Activated CD4-positive, alpha-beta T cell treated with anti-CD3 and anti-CD28 coated beads, Interleukin-10, Interleukin-2, amounts not matched to agents 100 ng/mL and 50 ng/mL, durations not matched to agents 16 hours and 8 hours (primary cell): ENCODE results near the gene DOCK2.

Experiments used
- DNase-seq: peaks from one replicate; pipeline ENCODE4 v3.0.0-alpha.2; 2020

The DOCK2 gene

GRCh38 chr5:169832845-169833244, 195.8 kb downstream of the DOCK2 start:
- DNase-seq, result no peak

DNA sequence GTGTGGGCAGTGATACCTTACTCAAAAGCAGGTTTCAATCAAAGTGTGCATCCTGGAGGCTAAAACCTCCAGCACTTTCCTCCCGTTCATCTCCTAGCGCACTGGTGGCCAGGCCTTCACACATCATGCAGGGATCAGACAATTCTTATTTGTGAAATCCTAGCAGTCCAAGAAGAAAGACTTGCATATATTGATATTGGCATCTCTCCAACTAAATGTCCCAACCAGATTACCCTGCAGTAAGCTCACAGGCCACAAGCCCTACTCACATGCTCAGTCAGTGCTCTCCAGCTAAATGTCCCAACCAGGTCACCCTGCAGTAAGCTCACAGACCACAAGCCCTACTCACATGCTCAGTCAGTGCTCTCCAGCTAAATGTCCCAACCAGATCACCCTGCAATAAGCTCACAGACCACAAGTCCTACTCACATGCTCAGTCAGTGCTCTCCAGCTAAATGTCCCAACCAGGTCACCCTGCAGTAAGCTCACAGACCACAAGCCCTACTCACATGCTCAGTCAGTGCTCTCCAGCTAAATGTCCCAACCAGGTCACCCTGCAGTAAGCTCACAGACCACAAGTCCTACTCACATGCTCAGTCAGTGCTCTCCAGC, 196.7 kb downstream of the DOCK2 start:
- DNase-seq, result peak; percentile 39

DNA sequence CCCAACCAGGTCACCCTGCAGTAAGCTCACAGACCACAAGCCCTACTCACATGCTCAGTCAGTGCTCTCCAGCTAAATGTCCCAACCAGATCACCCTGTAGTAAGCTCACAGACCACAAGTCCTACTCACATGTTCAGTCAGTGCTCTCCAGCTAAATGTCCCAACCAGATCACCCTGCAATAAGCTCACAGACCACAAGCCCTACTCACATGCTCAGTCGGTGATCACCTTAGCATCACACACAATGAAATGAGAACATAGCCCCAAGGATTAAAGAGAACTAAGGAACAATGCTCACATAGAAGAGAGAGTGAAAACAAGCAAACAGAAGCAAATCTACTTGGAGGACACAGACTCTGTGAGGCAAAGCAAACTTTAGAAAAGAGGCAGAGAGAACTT, 197.5 kb downstream of the DOCK2 start:
- DNase-seq, result peak; percentile 44

GRCh38 chr5:169836835-169837536, 199.9 kb downstream of the DOCK2 start:
- DNase-seq, result no peak

- DNase-seq, result no peak
These were observed 200.6 kb downstream of the DOCK2 start for GRCh38 chr5:169837686-169838085.

DNA sequence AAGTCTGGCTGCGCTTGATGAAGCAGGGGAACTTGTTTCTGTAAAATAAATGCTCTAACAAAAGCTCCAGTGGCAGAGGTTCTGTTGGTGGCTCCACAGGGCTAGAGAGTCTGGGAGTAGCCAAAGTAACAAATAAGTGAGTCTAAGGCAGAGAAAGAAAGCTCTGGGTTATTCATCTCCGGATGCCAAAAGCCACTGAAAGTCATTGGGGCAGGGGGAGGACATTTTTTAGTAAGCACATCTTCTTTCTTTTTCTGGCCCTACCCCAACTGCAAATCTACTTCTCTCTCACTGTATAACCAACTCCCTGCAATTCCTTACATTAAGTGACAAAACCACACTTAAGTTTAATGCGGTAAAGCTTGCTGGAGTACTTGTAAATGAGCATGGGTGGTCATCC, 201.6 kb downstream of the DOCK2 start:
- DNase-seq, result peak; percentile 65

- DNase-seq, result no peak
These were observed 203.3 kb downstream of the DOCK2 start for GRCh38 chr5:169840405-169840804.

GRCh38 chr5:169842699-169843098, 205.6 kb downstream of the DOCK2 start:
- DNase-seq, result no peak

- no peak for DNase-seq
These were observed 210.4 kb downstream of the DOCK2 start for GRCh38 chr5:169847519-169847918.

- DNase-seq, result no peak
These were observed 211.2 kb downstream of the DOCK2 start for GRCh38 chr5:169848271-169848670.

GRCh38 chr5:169848792-169849191, 211.7 kb downstream of the DOCK2 start:
- no peak for DNase-seq

GRCh38 chr5:169850409-169850808, 213.3 kb downstream of the DOCK2 start:
- no peak for DNase-seq

DNA sequence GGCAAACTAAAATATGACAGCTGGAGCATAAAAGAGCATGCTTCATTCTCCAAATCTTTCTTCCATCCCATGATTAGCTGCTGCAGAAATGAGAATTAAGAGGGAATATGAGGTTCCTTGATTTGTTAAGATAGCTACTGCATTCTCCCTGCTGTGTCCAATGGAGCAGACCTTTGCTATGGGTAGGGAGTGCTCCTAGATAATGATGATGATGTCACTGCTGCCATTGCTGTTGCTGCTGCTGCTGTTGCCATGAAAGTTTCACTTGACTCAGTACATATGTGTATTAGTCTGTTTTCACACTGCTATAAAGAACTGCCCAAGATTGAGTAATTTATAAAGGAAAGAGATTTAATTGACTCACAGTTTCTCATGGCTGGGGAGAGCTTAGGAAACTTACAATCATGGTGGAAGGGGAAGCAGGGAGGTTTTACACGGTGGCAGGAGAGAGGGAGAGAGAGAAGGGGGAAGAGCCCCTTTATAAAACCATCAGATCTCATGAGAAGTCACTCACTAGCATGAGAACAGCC, 214.3 kb downstream of the DOCK2 start:
- DNase-seq, result no peak

GRCh38 chr5:169856571-169856970, 219.5 kb downstream of the DOCK2 start:
- DNase-seq, result peak; percentile 69

- DNase-seq, result peak; percentile 35
These were observed 223.5 kb downstream of the DOCK2 start for GRCh38 chr5:169860585-169860984.

DNA sequence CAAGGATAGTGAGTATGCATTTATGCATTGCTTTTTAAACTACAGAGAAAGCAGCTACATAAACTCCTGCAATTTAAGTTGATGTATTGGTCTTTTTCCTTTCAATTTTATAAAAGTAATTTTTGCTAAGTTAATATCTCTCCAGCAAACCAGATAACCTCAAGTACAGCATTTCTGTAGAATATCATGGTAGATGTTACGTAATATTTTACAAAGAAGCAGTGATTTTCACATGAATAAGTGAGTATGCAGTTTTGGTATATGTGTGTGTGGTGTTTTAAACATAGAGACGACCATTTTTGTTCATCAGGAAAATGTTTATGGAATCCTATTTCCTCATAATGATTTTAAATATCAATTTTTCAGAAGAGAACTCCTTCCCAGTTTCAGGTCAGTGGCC, 224.4 kb downstream of the DOCK2 start:
- no peak for DNase-seq

GRCh38 chr5:169861934-169862333, 224.9 kb downstream of the DOCK2 start:
- DNase-seq, result no peak

DNA sequence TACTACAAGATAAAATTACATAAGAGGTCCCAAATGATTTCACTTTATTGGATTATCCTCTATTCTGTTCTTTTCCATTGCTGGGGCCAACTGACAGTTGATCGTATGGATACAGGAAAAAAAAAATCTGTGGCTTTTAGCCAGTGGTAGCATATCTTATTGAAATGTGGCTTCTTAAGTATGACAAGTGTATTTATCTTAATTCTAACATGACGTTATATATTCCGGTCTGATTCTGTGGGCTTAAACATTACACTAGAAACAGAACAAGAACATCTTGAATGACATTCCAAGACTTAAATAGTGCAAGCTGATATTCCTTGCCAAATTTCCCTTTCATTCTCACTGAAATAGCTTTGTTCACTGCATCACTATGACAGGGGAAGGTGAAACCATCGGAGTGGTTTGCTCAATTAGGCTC, 225.3 kb downstream of the DOCK2 start:
- no peak for DNase-seq

- no peak for DNase-seq
These were observed 227.4 kb downstream of the DOCK2 start for GRCh38 chr5:169864483-169864882.

GRCh38 chr5:169867347-169867746, 230.3 kb downstream of the DOCK2 start:
- no peak for DNase-seq

DNA sequence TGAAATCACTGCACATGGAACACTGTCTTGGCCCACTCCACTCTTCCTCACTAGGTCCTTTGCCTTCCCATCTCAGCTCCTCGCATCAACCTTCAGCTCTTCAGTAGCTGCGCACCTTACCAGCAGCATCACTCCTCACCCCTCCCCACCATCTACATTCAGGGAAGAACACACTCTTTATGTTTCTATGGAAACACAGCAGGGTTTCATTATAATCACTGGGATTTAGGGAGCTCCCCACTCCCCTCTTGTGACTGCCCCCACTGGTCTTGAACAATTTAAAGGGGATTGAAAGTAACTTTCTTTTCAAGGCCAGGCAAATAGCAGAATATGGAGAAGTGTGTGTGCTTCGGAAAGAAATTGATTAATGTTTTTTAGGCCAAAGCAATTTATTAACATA, 232.0 kb downstream of the DOCK2 start:
- no peak for DNase-seq

GRCh38 chr5:169870211-169870610, 233.1 kb downstream of the DOCK2 start:
- DNase-seq, result no peak

DNA sequence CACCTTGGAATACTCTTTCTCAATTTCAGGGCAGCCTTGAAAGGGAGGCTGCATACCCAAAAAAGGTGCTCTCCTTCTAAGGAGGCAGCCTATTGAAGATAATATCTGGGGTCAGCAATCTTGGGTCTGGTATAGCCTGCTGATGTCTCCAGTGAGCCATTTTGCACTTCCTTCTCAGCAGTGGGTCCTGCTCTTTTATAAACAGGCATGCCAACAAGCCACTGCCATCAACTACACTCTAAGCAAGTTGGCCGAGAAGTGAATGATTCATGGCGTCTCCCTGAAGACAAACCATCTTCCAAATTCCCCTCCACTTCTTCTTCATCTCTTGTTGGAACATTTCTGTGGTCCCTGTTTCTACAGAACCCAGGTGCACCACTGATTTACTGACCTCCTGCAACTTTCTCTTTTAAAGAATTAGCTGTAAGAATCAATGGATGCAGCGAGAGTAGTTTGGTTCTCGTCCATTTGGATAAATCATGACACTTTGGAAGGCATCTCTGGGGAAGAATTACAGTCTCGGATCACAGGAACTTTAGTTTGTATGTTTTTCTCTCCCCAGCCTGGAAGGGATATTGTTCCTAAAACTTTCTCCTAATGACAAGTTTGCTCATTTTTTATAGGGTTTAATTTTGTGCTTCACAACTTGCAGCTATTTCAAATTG, 234.9 kb downstream of the DOCK2 start:
- DNase-seq, result no peak

DNA sequence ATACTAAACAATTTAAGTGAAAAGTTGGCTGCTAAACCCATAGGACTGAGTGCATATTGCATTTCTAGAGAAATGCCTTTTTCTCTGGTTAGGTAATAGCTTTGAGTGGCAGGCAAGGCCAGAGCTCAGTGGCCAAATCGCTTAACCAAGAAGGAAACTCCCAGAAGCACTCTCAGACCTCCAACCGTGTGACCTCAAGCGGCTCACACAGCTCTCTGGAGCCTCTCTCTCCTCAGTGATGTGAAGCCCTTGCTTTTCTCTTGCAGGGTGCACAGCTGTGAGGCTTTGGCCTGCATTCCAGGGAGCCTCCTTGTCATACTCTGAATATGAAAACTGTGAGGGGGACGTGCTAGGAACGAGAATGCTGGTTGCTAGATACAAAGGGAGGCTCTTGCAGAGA, 236.6 kb downstream of the DOCK2 start:
- DNase-seq, result no peak
